Activated CD8-positive, alpha-beta T cell treated with anti-CD3 and anti-CD28 coated beads, Interleukin-2, amount 10 ng/mL, durations not matched to agents 7 days and 5 days (primary cell): ENCODE measurements around the gene IMPG2. TPM values are rescaled to one million over a fixed set of nuclear protein-coding genes. Genes with fewer than 3 reads are reported as not detected.

Experiments used
- total RNA-seq, 2 experiments: library from RNA; stranded (reverse); gene quantifications; one replicate each; pipeline ENCODE4 v1.2.3, GENCODE V29; 2021

Gene IMPG2
- total RNA-seq, 2 experiments from 2014 or later: 0.29 TPM

Other genes starting within 250 kb of the IMPG2 start
- 10 to 100 TPM; 20.6 to 20.9 TPM for gene SENP7, start 192.6 kb upstream of the IMPG2 start, total RNA-seq
- 10 to 100 TPM; 25.0 to 26.8 TPM for gene TRMT10C, start 241.3 kb upstream of the IMPG2 start, total RNA-seq